ENCODE results near the gene CCBE1.

GRCh38 chr18:59616501-59616900, 80.7 kb downstream of the CCBE1 start:
- TF ChIP-seq CTCF (IDR thresholded peaks at IDR 0.05) (no peak), EP300 (IDR thresholded peaks at IDR 0.05) (no peak), POLR2A (IDR thresholded peaks at IDR 0.05) (no peak)
